Endothelial cell of umbilical vein (primary cell): Measurements from ENCODE around the gene CYB5A. TPM values are rescaled to one million over a fixed set of nuclear protein-coding genes. Genes with fewer than 3 reads are reported as not detected.

Experiments
- BruUV-seq: library from RNA; stranded (reverse); fragments of 400-500 nt; replicated peaks from 2 replicates; lab custom pipeline; 2021; lab: Mats Ljungman, UMichigan
- CTCF ChIA-PET: fragments of 300-600, 350-600 bp; sonication (Branson Sonifier 250); formaldehyde crosslinking; loops from one replicate; lab custom pipeline; 2021; ENCODE audit warnings: antibody characterized with exemption, inconsistent platforms; lab: Charles Lee
- POLR2A ChIA-PET: fragments of 300-600, 350-600 bp; sonication (Branson Sonifier 250); formaldehyde crosslinking; loops from one replicate; lab custom pipeline; 2021; ENCODE audit warnings: antibody characterized with exemption, inconsistent platforms; lab: Charles Lee
- DNase-seq: peaks from one replicate; pipeline ENCODE4 v3.0.0-alpha.2; 2011; ENCODE audit warnings: low read depth, low spot score
- FAIRE-seq: peaks from 2 replicates; lab custom pipeline; 2011; peaks lifted over from hg19 to GRCh38; lab: Jason Lieb, UNC
- H2AFZ ChIP-seq: 2 replicates; pipeline ENCODE4 v1.6.0; 2012; ENCODE audit warnings: low read depth, low read length, control low read depth, inconsistent platforms
- H3K27ac ChIP-seq: 2 replicates; pipeline ENCODE4 v1.5.1; 2011; ENCODE audit warnings: low read depth, mild to moderate bottlenecking, control low read depth, low read length, moderate library complexity; ENCODE audit not compliant: insufficient read depth
- H3K27me3 ChIP-seq, 2 experiments: 2 replicates each; pipeline versions ENCODE4 v1.6.0 to v1.6.1; 2011; ENCODE audit warnings: low read length in 2 of 2, mixed read lengths in 1 of 2; ENCODE audit not compliant: control insufficient read depth in 2 of 2, insufficient read depth in 2 of 2
- H3K36me3 ChIP-seq, 2 experiments: 2 replicates in 1 of 2; 3 replicates in 1 of 2; pipeline ENCODE4 v1.5.1; 2011; ENCODE audit warnings: low read length in 2 of 2, mild to moderate bottlenecking in 1 of 2, moderate library complexity in 1 of 2; ENCODE audit not compliant: control insufficient read depth in 2 of 2, insufficient read depth in 2 of 2; ENCODE audit errors: extremely low read depth in 1 of 2
- H3K4me1 ChIP-seq: 3 replicates; pipeline ENCODE4 v1.5.1; 2011; ENCODE audit warnings: mild to moderate bottlenecking, low read length; ENCODE audit not compliant: control insufficient read depth, insufficient read depth; ENCODE audit errors: extremely low read depth
- H3K4me2 ChIP-seq: 2 replicates; pipeline ENCODE4 v1.6.1; 2011; ENCODE audit warnings: low read length, control low read depth, mixed read lengths; ENCODE audit not compliant: insufficient read depth
- H3K4me3 ChIP-seq, 3 experiments: fragments of 200-600 bp in 1 of 3; sonication (generic), shearing (Covaris generic) in 1 of 3; replicated peaks in 1 of 3; 2 replicates each; pipeline ENCODE4 v1.5.1; 2011 to 2016; ENCODE audit warnings: control low read depth in 3 of 3, low read length in 3 of 3, mild to moderate bottlenecking in 2 of 3, inconsistent platforms in 1 of 3, low read depth in 1 of 3, moderate library complexity in 1 of 3; ENCODE audit not compliant: insufficient read depth in 1 of 3
- H3K79me2 ChIP-seq: 2 replicates; pipeline ENCODE4 v1.6.0; 2012; ENCODE audit warnings: low read length, inconsistent platforms; ENCODE audit not compliant: control insufficient read depth, insufficient read depth
- H3K9ac ChIP-seq: replicated peaks from 2 replicates; pipeline ENCODE3; 2011; ENCODE audit warnings: low read length, control low read depth; ENCODE audit not compliant: insufficient read depth; ENCODE audit errors: extremely low read depth
- H3K9me1 ChIP-seq: replicated peaks from 3 replicates; pipeline ENCODE4 v1.6.0; 2011; ENCODE audit warnings: mild to moderate bottlenecking, low read length; ENCODE audit not compliant: control insufficient read depth, insufficient read depth; ENCODE audit errors: extremely low read depth
- H3K9me3 ChIP-seq: replicated peaks from 2 replicates; pipeline ENCODE4 v1.5.1; 2012; ENCODE audit warnings: low read length, inconsistent platforms; ENCODE audit not compliant: control insufficient read depth, insufficient read depth
- H4K20me1 ChIP-seq: replicated peaks from 2 replicates; pipeline ENCODE3; 2011; ENCODE audit warnings: mild to moderate bottlenecking, low read length; ENCODE audit not compliant: control insufficient read depth, insufficient read depth; ENCODE audit errors: extremely low read depth
- FOS ChIP-seq: IDR thresholded peaks from 2 replicates; pipeline ENCODE4 v1.6.1; 2011; ENCODE audit warnings: mild to moderate bottlenecking, low read length, moderate library complexity, borderline replicate concordance; ENCODE audit not compliant: insufficient read depth
- GATA2 ChIP-seq: IDR thresholded peaks from 2 replicates; pipeline ENCODE4 v1.7.0; 2011; ENCODE audit warnings: low read depth, mild to moderate bottlenecking, moderate library complexity, mixed read lengths, low read length; ENCODE audit not compliant: insufficient read length, insufficient read depth
- JUN ChIP-seq: IDR thresholded peaks from 2 replicates; pipeline ENCODE4 v1.6.1; 2011; ENCODE audit warnings: borderline replicate concordance, low read depth; ENCODE audit not compliant: insufficient read length, insufficient read depth
- MYC ChIP-seq: IDR thresholded peaks from one replicate; pipeline ENCODE4 v1.6.1; 2011; ENCODE audit warnings: mild to moderate bottlenecking, low read depth, low read length
- POLR2A ChIP-seq: IDR thresholded peaks from 2 replicates; pipeline ENCODE4 v1.6.1; 2012; ENCODE audit warnings: low read depth, mild to moderate bottlenecking, control low read depth, low read length
- POLR2AphosphoS5 ChIP-seq: IDR thresholded peaks from 2 replicates; pipeline ENCODE4 v1.6.1; 2012; ENCODE audit warnings: low read depth, mild to moderate bottlenecking, control low read depth, low read length, moderate library complexity; ENCODE audit not compliant: insufficient read depth
- dilution Hi-C: fragments of 300-500 bp; cut with MboI; formaldehyde crosslinking; loops from one replicate; pipeline ENCODE4 v1.15.0; 2019; ENCODE audit warnings: low sequenced_read_pairs; ENCODE audit not compliant: extremely low pct_ligation_motif_present
- intact Hi-C: fragments of 100-400 bp; cut with micrococcal nuclease; formaldehyde crosslinking; loops from one replicate; pipeline ENCODE4 v1.10.0; 2022
- polyA plus RNA-seq, 4 experiments: library from polyadenylated mRNA; depleted of rRNA in 3 of 4; stranded (reverse) in 3 of 4; unstranded in 1 of 4; fragments of >200 nt; gene quantifications; 2 replicates each; pipeline versions ENCODE4 v1.2.1 to v1.2.3, GENCODE V29; 2011 to 2012; ENCODE audit warnings: missing spikeins in 1 of 4
- total RNA-seq: library from RNA; stranded (reverse); gene quantifications from 2 replicates; pipeline ENCODE4 v1.2.3, GENCODE V29; 2021
- TF ChIP-seq, protein P1 (sequence below): IDR thresholded peaks from 2 replicates; pipeline ENCODE4 v1.6.1; 2011; ENCODE audit not compliant: insufficient read depth, insufficient read length

Gene CYB5A
- total and polyA plus RNA-seq, 2 donors (not counting 3 experiments of a cell fraction or from before 2014, with no cell fraction given): 24.9 to 74.0 TPM

DNA sequence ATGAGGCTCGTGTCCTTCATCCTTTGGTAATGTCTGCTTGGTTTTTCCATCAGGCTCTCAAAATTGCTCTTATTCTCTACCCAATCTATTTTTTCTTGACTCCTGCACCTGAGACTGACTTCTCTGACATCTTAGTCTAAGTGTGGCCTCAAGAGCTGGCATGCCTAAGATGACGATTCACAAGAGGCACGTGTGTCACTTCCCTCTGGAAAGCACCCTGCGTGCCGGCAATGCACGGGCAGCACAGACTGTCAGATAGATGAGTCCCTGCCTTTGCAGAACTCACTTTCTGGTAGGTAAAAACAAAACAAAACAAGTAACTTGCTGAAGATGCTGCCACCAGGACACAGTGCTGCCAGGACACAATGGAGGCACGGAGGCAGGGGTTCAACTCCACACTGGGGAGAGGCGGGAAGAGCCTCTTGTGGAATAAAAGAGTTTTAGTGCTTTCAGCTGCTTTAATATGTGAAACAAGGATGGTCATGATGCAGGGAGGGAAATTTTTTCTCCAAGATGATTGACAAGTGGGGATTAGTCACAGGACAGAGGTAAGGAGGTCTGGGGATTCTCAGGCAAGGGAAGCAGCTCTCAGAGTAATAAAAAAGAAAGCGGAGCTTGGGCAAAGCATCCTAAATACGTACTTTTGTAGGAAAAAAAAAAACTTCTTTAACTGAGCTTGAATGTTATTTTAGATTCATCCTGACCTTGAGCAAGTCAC lies 27.3 kb downstream of the CYB5A start:
- Histone ChIP-seq H4K20me1 (no peaks in the 10 kb centered on the region), H3K27ac (no peak overlapping the region), H3K27me3 (no peaks in the 10 kb centered on the region), H2AFZ (no peak overlapping the region), H3K9ac (no peak overlapping the region), H3K4me3 (no peak overlapping the region), H3K4me1 (no peaks in the 10 kb centered on the region), H3K9me3 (no peaks in the 10 kb centered on the region), H3K4me2 (no peak overlapping the region), H3K79me2 (no peaks in the 10 kb centered on the region), H3K9me1 (no peaks in the 10 kb centered on the region), H3K36me3 (no peaks in the 10 kb centered on the region)
- BruUV-seq: no TSS peak
- intact Hi-C loops (no loop called here), dilution Hi-C loops (no loop called here)
- FAIRE-seq: no peak
- TF ChIP-seq MYC: no peak
- no peak for TF ChIP-seq POLR2A
- TF ChIP-seq, protein P1, sequence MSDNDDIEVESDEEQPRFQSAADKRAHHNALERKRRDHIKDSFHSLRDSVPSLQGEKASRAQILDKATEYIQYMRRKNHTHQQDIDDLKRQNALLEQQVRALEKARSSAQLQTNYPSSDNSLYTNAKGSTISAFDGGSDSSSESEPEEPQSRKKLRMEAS: no peak
- no peak for TF ChIP-seq POLR2AphosphoS5
- TF ChIP-seq FOS: no peak
- TF ChIP-seq JUN: no peak
- TF ChIP-seq GATA2: no peak
- CTCF ChIA-PET: interaction anchor here (2.0 to 2.4 kb wide), 2 partner anchors 10 kb away, joined by 5 to 11 read pairs; no protein-coding TSS in a partner anchor
- POLR2A ChIA-PET: no interaction called here
- DNase-seq: no peak
